ENCODE data around the gene SYTL1.

Gene SYTL1

GRCh38 chr1:27374362-27375086 lies 32.7 kb downstream of the SYTL1 start, which contains the start of gene FCN3:
TSS of gene FCN3 (minus strand) at chr1:27374824. CDS start at chr1:27374818, 6 bp downstream.
- no peak for TF ChIP-seq CTCF (conservative IDR thresholded peaks at IDR 0.05; ENCODE audit: control insufficient read depth, insufficient read depth, low read depth, low read length)
- H3K4me3 ChIP-seq (ENCODE audit: control insufficient read depth, low read depth, low read length), result no peak within 1 kb of the TSS
- DNase-seq (ENCODE audit: low read depth), result no peak

DNA sequence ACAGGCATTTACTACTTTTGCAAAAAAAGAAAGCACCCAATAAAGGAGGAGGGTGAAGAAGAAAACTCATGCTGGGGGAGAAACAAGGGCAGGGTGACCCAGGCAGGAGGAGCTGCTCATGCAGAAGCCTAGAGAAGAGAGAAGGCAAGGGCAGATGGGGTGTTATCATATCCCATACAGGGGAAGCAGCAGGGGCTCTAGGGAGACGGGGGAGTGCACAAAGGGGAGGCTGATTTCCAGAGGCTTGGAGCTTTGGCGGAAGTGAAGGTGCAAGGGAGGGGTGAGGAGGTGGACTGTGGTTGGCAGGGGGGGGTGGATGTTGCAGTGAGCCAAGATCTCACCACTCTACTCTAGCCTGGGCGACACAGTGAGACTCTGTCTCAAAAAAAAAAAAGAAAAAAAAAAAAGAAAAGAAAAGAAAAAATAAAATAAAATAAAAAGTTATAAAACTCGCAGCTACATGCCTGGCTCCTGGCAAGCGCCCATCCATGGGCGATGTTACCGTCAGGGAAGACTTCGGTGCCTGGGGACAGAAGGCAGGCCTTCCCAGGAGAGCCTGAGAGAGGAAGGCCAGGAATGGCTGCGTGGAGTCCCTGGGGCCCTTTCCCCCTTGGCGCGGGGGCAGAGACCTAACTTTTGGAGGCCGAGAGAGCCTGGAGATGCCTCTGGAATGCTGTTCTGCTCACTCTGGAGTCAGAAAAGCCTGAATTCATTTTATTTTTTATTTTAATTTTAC lies 36.1 kb downstream of the SYTL1 start:
- TF ChIP-seq CTCF (conservative IDR thresholded peaks at IDR 0.05; ENCODE audit: control insufficient read depth, insufficient read depth, low read depth, low read length), result no peak
- DNase-seq (ENCODE audit: low read depth), result no peak
- no peak overlapping the region for H3K4me3 ChIP-seq (ENCODE audit: control insufficient read depth, low read depth, low read length)

GRCh38 chr1:27379564-27380122 lies 37.8 kb downstream of the SYTL1 start:
- H3K4me3 ChIP-seq (ENCODE audit: control insufficient read depth, low read depth, low read length), result no peak overlapping the region
- no peak for TF ChIP-seq CTCF (conservative IDR thresholded peaks at IDR 0.05; ENCODE audit: control insufficient read depth, insufficient read depth, low read depth, low read length)
- no peak for DNase-seq (ENCODE audit: low read depth)

- H3K4me3 ChIP-seq (ENCODE audit: control insufficient read depth, low read depth, low read length), result no peak overlapping the region
- no peak for DNase-seq (ENCODE audit: low read depth)
- TF ChIP-seq CTCF (conservative IDR thresholded peaks at IDR 0.05; ENCODE audit: control insufficient read depth, insufficient read depth, low read depth, low read length), result no peak
These were observed 38.4 kb downstream of the SYTL1 start for GRCh38 chr1:27380224-27380623.

GRCh38 chr1:27380766-27381733 lies 39.2 kb downstream of the SYTL1 start:
- H3K4me3 ChIP-seq (ENCODE audit: control insufficient read depth, low read depth, low read length), result no peak overlapping the region
- TF ChIP-seq CTCF (conservative IDR thresholded peaks at IDR 0.05; ENCODE audit: control insufficient read depth, insufficient read depth, low read depth, low read length), result no peak
- DNase-seq (ENCODE audit: low read depth), result no peak

Measured in fibroblast of mammary gland (primary cell).